Retinal pigment epithelial cell (primary cell): Measurements from ENCODE around the gene SREBF1.

Source experiments
- DNase-seq: peaks from one replicate; pipeline ENCODE4 v3.0.0-alpha.2; 2010; ENCODE audit warnings: low read depth
- H3K4me3 ChIP-seq: 2 replicates; pipeline ENCODE4 v1.5.1; 2011; ENCODE audit warnings: mild to moderate bottlenecking, low read length, control low read depth, moderate library complexity
- CTCF ChIP-seq: conservative IDR thresholded peaks from 2 replicates; pipeline ENCODE4 v1.5.1; 2011; ENCODE audit warnings: low read depth, low read length, control low read depth, inconsistent platforms

The SREBF1 gene

GRCh38 chr17:17787568-17787967 lies 49.2 kb downstream of the SREBF1 start:
- no peak for TF ChIP-seq CTCF
- H3K4me3 ChIP-seq, result no peak overlapping the region
- DNase-seq, result no peak

GRCh38 chr17:17786998-17787397 lies 49.8 kb downstream of the SREBF1 start:
- no peak for TF ChIP-seq CTCF
- H3K4me3 ChIP-seq, result no peak overlapping the region
- DNase-seq, result no peak

- DNase-seq, result no peak
- no peak for TF ChIP-seq CTCF
- no peak overlapping the region for H3K4me3 ChIP-seq
Measured at GRCh38 chr17:17785407-17785806, 51.4 kb downstream of the SREBF1 start.

- no peak for DNase-seq
- H3K4me3 ChIP-seq, result no peak overlapping the region
- TF ChIP-seq CTCF, result peak; percentile 51
Measured at GRCh38 chr17:17784657-17785267, 52.0 kb downstream of the SREBF1 start.

GRCh38 chr17:17783825-17784656 lies 52.7 kb downstream of the SREBF1 start:
- no peak for TF ChIP-seq CTCF
- DNase-seq, result peak; percentile 75
- H3K4me3 ChIP-seq, result peak overlapping the region; percentile 45

GRCh38 chr17:17783116-17783824 lies 53.5 kb downstream of the SREBF1 start:
- no peak for DNase-seq
- peak; percentile 21 for TF ChIP-seq CTCF

More at GRCh38 chr17:17783116-17783824, 53.5 kb downstream of the SREBF1 start:
- H3K4me3 ChIP-seq, result peak overlapping the region; percentile 45
